ENCODE measurements around the gene ARHGEF16. TPM values are rescaled to one million over a fixed set of nuclear protein-coding genes. Genes with fewer than 3 reads are reported as not detected.

The ARHGEF16 gene
- total and polyA plus RNA-seq, 2 donors (not counting 1 experiment from before 2014, with no cell fraction given) = 0.13 to 0.22 TPM

GRCh38 chr1:3412376-3412775 lies 42.1 kb upstream of the ARHGEF16 start:
- CTCF ChIA-PET = no interaction called here
- intact Hi-C loops (cut with micrococcal nuclease) = no loop called here
- TF ChIP-seq EZH2 (IDR thresholded peaks at IDR 0.05; ENCODE audit: borderline replicate concordance, insufficient read depth, low read depth, low read length, poor library complexity, severe bottlenecking) = no peak
- TF ChIP-seq CTCF (IDR thresholded peaks at IDR 0.05) = no peak
- H3K9me3 Mint-ChIP-seq (ENCODE audit: insufficient read depth) = peaks cover 2% of the 10 kb centered on the region
- H3K27ac ChIP-seq (ENCODE audit: low read length in 2 of 2) = no peak overlapping the region
- H3K27me3 Mint-ChIP-seq = no peaks in the 10 kb centered on the region
- H3K27ac Mint-ChIP-seq = no peak overlapping the region
- H3K4me1 ChIP-seq (ENCODE audit: control insufficient read depth in 2 of 2, insufficient read depth in 2 of 2, low read length in 2 of 2) = no peaks in the 10 kb centered on the region
- no peak overlapping the region for H3K4me3 ChIP-seq (ENCODE audit: control extremely low read depth in 1 of 5, extremely low read depth in 1 of 5, insufficient read depth in 1 of 5, low read depth in 2 of 5, low read length in 4 of 5)
- H4K20me1 ChIP-seq (ENCODE audit: control insufficient read depth, insufficient read depth, low read length, poor library complexity, severe bottlenecking) = no peaks in the 10 kb centered on the region
- H3K4me2 ChIP-seq (replicated peaks; ENCODE audit: low read depth, low read length, poor library complexity, severe bottlenecking) = no peak overlapping the region
- DNase-seq (no peak), ATAC-seq (ENCODE audit: low read depth) (no peak)
- no peaks in the 10 kb centered on the region for H3K36me3 ChIP-seq (replicated peaks in 1 of 2; ENCODE audit: control extremely low read depth in 1 of 2, control insufficient read depth in 1 of 2, extremely low read depth in 1 of 2, insufficient read depth in 2 of 2, low read length in 1 of 2)
- no peak overlapping the region for H3K4me3 Mint-ChIP-seq
- no peaks in the 10 kb centered on the region for H3K4me1 Mint-ChIP-seq
- POLR2A ChIA-PET = no interaction called here
- 96% methylated on average over 32 of the region's 33 CpGs for WGBS (ENCODE audit: insufficient coverage)
- peaks cover 0 to 42% (median 4%) of the 10 kb centered on the region in 3 donors for H3K9me3 ChIP-seq (ENCODE audit: control extremely low read depth in 1 of 3, control insufficient read depth in 2 of 3, insufficient read depth in 1 of 3, low read length in 2 of 3)
- no peak overlapping the region for H3K9ac ChIP-seq (ENCODE audit: low read length)
- no peaks in the 10 kb centered on the region for H3K27me3 ChIP-seq (replicated peaks in 1 of 4; ENCODE audit: control extremely low read depth in 1 of 4, control insufficient read depth in 3 of 4, insufficient read depth in 4 of 4, low read length in 3 of 4)
- no peaks in the 10 kb centered on the region for H3K79me2 ChIP-seq (ENCODE audit: control insufficient read depth, insufficient read depth, low read length)
- no peak overlapping the region for H2AFZ ChIP-seq (ENCODE audit: insufficient read depth, low read depth, low read length, poor library complexity, severe bottlenecking)

GRCh38 chr1:3413975-3414710 lies 40.3 kb upstream of the ARHGEF16 start:
- H3K4me2 ChIP-seq (replicated peaks; ENCODE audit: low read depth, low read length, poor library complexity, severe bottlenecking) = no peak overlapping the region
- no peak overlapping the region for H2AFZ ChIP-seq (ENCODE audit: insufficient read depth, low read depth, low read length, poor library complexity, severe bottlenecking)
- no peaks in the 10 kb centered on the region for H3K79me2 ChIP-seq (ENCODE audit: control insufficient read depth, insufficient read depth, low read length)
- no peak for TF ChIP-seq CTCF (IDR thresholded peaks at IDR 0.05)
- no peak for TF ChIP-seq EZH2 (IDR thresholded peaks at IDR 0.05; ENCODE audit: borderline replicate concordance, insufficient read depth, low read depth, low read length, poor library complexity, severe bottlenecking)
- H3K27ac ChIP-seq (ENCODE audit: low read length in 2 of 2) = no peak overlapping the region
- H3K9ac ChIP-seq (ENCODE audit: low read length) = no peak overlapping the region
- no peaks in the 10 kb centered on the region for H3K4me1 ChIP-seq (ENCODE audit: control insufficient read depth in 2 of 2, insufficient read depth in 2 of 2, low read length in 2 of 2)
- H3K4me3 ChIP-seq (ENCODE audit: control extremely low read depth in 1 of 5, extremely low read depth in 1 of 5, insufficient read depth in 1 of 5, low read depth in 2 of 5, low read length in 4 of 5) = no peak overlapping the region
- ChIA-PET CTCF (no interaction called here), POLR2A (no interaction called here)
- no peak for DNase-seq
- H3K27me3 Mint-ChIP-seq = no peaks in the 10 kb centered on the region
- H3K27me3 ChIP-seq (replicated peaks in 1 of 4; ENCODE audit: control extremely low read depth in 1 of 4, control insufficient read depth in 3 of 4, insufficient read depth in 4 of 4, low read length in 3 of 4) = no peaks in the 10 kb centered on the region
- H4K20me1 ChIP-seq (ENCODE audit: control insufficient read depth, insufficient read depth, low read length, poor library complexity, severe bottlenecking) = no peaks in the 10 kb centered on the region
- H3K27ac Mint-ChIP-seq = no peak overlapping the region
- peaks cover 0 to 43% (median 4%) of the 10 kb centered on the region in 3 donors for H3K9me3 ChIP-seq (ENCODE audit: control extremely low read depth in 1 of 3, control insufficient read depth in 2 of 3, insufficient read depth in 1 of 3, low read length in 2 of 3)
- no peaks in the 10 kb centered on the region for H3K36me3 ChIP-seq (replicated peaks in 1 of 2; ENCODE audit: control extremely low read depth in 1 of 2, control insufficient read depth in 1 of 2, extremely low read depth in 1 of 2, insufficient read depth in 2 of 2, low read length in 1 of 2)
- peaks cover 2% of the 10 kb centered on the region for H3K9me3 Mint-ChIP-seq (ENCODE audit: insufficient read depth)
- intact Hi-C loops (cut with micrococcal nuclease) = no loop called here
- 93% methylated on average over 33 of the region's 34 CpGs for WGBS (ENCODE audit: insufficient coverage)
- no peak overlapping the region for H3K4me3 Mint-ChIP-seq
- no peak for ATAC-seq (ENCODE audit: low read depth)
- H3K4me1 Mint-ChIP-seq = no peaks in the 10 kb centered on the region
